LNCAP (cell line): ENCODE measurements around the gene MYOM3.

Source experiments
- CTCF ChIP-seq: fragments of 450-650 bp; IDR thresholded peaks from 2 replicates; pipeline ENCODE4 v1.5.1; 2017; ENCODE audit warnings: mild to moderate bottlenecking

MYOM3 gene

GRCh38 chr1:24133819-24134218 is 21.9 kb upstream of the MYOM3 start:
- no peak for TF ChIP-seq CTCF

- TF ChIP-seq CTCF, result no peak
Measured at GRCh38 chr1:24130385-24130784, 18.4 kb upstream of the MYOM3 start.

- no peak for TF ChIP-seq CTCF
Measured at GRCh38 chr1:24127801-24128363, 15.9 kb upstream of the MYOM3 start.

- no peak for TF ChIP-seq CTCF
Measured at GRCh38 chr1:24127134-24127800, 15.3 kb upstream of the MYOM3 start.

- TF ChIP-seq CTCF, result no peak
Measured at GRCh38 chr1:24126672-24127023, 14.7 kb upstream of the MYOM3 start.

- TF ChIP-seq CTCF, result no peak
Measured at GRCh38 chr1:24126018-24126671, 14.2 kb upstream of the MYOM3 start.

GRCh38 chr1:24125456-24125855 is 13.5 kb upstream of the MYOM3 start:
- no peak for TF ChIP-seq CTCF
